ENCODE measurements around the gene CREBBP. TPM values are rescaled to one million over a fixed set of nuclear protein-coding genes. Genes with fewer than 3 reads are reported as not detected.

The CREBBP gene
- total and polyA plus RNA-seq, 10 donors, result 5.8 to 153 (median 99.9) TPM

GRCh38 chr16:3876695-3877094 is 3.8 kb downstream of the CREBBP start:
- H3K27me3 ChIP-seq (replicated peaks in 1 of 7), result peaks cover 0 to 5% (median 0%) of the 10 kb centered on the region in 7 donors
- H3K9me3 ChIP-seq, result no peaks in the 10 kb centered on the region
- no peak overlapping the region for H3K27ac ChIP-seq
- TF ChIP-seq POLR2A (IDR thresholded peaks at IDR 0.05), result no peak
- WGBS, 5 donors, result 58 to 79% (median 74%) methylated on average over 6 of the region's 6 CpGs
- peak overlapping the region in 1 of 8 donors; percentile 97 for H3K4me3 ChIP-seq
- no peak for DNase-seq
- intact Hi-C loops (cut with DNase I; ENCODE audit: low total_unique reads), result loop anchor here (10.0 kb wide), 1 partner anchor 182 kb away; no protein-coding TSS in a partner anchor
- H3K36me3 ChIP-seq, result peaks cover 0 to 6% (median 0%) of the 10 kb centered on the region in 6 donors
- peaks cover 68 to 87% (median 79%) of the 10 kb centered on the region in 6 donors for H3K4me1 ChIP-seq

GRCh38 chr16:3876160-3876559 is 4.4 kb downstream of the CREBBP start:
- H3K36me3 ChIP-seq, result peaks cover 0 to 6% (median 0%) of the 10 kb centered on the region in 6 donors

GRCh38 chr16:3874794-3875692 is 5.5 kb downstream of the CREBBP start:
- DNase-seq, result no peak
- Histone ChIP-seq H3K9me3 (no peaks in the 10 kb centered on the region), H3K4me1 (peaks cover 73 to 96% (median 89%) of the 10 kb centered on the region in 6 donors), H3K4me3 (no peak overlapping the region), H3K27ac (no peak overlapping the region), H3K36me3 (peaks cover 0 to 6% (median 0%) of the 10 kb centered on the region in 6 donors), H3K27me3 (replicated peaks in 1 of 7) (no peaks in the 10 kb centered on the region)
- 81 to 90% (median 86%) methylated on average over 15 of the region's 15 CpGs for WGBS, 5 donors
- TF ChIP-seq CTCF (IDR thresholded peaks at IDR 0.05 in 8 of 11, conservative IDR thresholded peaks at IDR 0.05 in 3 of 11), result no peak
- no peak for TF ChIP-seq POLR2AphosphoS5 (IDR thresholded peaks at IDR 0.05)
- intact Hi-C loops (cut with DNase I; ENCODE audit: low total_unique reads), result loop anchor here (10.0 kb wide), 1 partner anchor 180 kb away; no protein-coding TSS in a partner anchor

More at GRCh38 chr16:3876160-3876559, 4.4 kb downstream of the CREBBP start:
- no peak for DNase-seq
- Histone ChIP-seq H3K9me3 (no peaks in the 10 kb centered on the region), H3K27me3 (replicated peaks in 1 of 7) (peaks cover 0 to under 1% (median 0%) of the 10 kb centered on the region in 7 donors), H3K4me3 (no peak overlapping the region), H3K4me1 (peaks cover 69 to 87% (median 80%) of the 10 kb centered on the region in 6 donors), H3K27ac (no peak overlapping the region)
- TF ChIP-seq POLR2A (IDR thresholded peaks at IDR 0.05) (no peak), CTCF (IDR thresholded peaks at IDR 0.05 in 8 of 11, conservative IDR thresholded peaks at IDR 0.05 in 3 of 11) (no peak), POLR2AphosphoS5 (IDR thresholded peaks at IDR 0.05) (no peak)
- intact Hi-C loops (cut with DNase I; ENCODE audit: low total_unique reads), result loop anchor here (10.0 kb wide), 1 partner anchor 181 kb away; no protein-coding TSS in a partner anchor

GRCh38 chr16:3874242-3874641 is 6.3 kb downstream of the CREBBP start:
- Histone ChIP-seq H3K27me3 (replicated peaks in 1 of 7) (no peaks in the 10 kb centered on the region), H3K36me3 (peaks cover 0 to 6% (median 0%) of the 10 kb centered on the region in 6 donors), H3K27ac (no peak overlapping the region), H3K9me3 (no peaks in the 10 kb centered on the region), H3K4me3 (no peak overlapping the region), H3K4me1 (peaks cover 73 to 100% (median 96%) of the 10 kb centered on the region in 6 donors)
- intact Hi-C loops (cut with DNase I; ENCODE audit: low total_unique reads), result loop anchor here (10.0 kb wide), 1 partner anchor 179 kb away; no protein-coding TSS in a partner anchor
- no peak for DNase-seq
- 76 to 84% (median 81%) methylated on average over 6 to 8 of the region's 8 CpGs for WGBS, 5 donors
- TF ChIP-seq POLR2A (IDR thresholded peaks at IDR 0.05), result no peak
